ENCODE data around the gene PCP4L1.

DNA sequence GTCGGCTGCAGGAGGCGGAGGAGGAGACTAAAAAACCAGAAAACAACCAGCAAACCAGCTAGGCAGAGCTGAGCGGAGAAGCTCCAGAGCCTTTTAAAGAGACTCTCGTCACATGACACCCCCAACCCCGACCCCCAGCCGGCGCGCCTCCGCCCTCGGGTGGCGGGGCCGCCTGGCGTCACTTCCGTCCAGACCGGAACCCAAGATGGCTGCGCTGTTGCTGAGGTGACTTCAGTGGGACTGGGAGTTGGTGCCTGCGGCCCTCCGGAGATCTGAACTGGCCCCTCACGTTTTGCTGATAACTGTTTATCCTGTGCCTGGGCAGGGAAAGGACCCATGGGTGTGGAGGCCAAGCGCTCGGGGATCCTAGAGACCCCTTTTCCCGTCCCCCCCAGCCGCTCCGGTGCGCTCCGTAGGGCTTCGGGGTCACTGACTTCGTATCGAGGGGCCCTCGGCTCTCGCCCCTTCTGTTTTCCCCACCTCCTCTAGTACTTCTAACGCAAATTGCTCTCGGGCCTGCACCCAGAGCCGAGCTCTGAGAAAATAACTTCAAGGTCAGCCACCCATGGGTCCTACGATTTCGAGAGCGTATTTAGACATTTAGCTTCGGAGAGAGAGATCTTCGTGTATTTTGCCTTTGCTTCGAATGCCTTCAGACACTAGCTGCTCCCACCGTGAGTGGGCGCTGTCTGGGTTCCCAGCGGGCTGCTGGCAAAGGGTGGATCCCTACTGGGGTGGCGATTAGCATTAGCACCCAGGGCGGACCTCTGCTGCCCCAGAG is 55.8 kb downstream of the PCP4L1 start, which contains the start of gene SDHC:
- TF ChIP-seq POLR2A (IDR thresholded peaks at IDR 0.05; ENCODE audit: low read depth, low read length), result peak; percentile 96
- TF ChIP-seq POU2F2 (IDR thresholded peaks at IDR 0.05; ENCODE audit: low read depth, low read length), result no peak; the same call in 1 of the 2 replicates

Data from GM12891 (cell line).